ENCODE measurements around the gene IBSP.

DNA sequence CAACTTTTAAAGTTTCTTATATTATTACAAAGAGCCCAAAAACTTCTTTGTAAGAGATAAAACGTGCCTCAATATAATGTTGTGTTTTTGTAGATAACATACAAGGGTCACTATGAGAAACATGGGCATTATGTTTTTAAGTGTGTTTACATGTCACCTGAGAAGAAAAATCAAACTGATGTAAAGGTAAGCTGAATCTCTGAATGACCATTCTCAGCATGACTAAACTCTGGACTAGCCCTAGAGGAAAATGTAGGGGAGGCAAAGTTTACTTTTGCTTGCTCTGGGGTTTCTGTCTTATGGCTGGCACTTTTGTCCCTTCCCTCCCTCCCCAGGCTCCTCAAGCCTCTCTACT is 40.2 kb downstream of the IBSP start:
- TF ChIP-seq, protein P1, sequence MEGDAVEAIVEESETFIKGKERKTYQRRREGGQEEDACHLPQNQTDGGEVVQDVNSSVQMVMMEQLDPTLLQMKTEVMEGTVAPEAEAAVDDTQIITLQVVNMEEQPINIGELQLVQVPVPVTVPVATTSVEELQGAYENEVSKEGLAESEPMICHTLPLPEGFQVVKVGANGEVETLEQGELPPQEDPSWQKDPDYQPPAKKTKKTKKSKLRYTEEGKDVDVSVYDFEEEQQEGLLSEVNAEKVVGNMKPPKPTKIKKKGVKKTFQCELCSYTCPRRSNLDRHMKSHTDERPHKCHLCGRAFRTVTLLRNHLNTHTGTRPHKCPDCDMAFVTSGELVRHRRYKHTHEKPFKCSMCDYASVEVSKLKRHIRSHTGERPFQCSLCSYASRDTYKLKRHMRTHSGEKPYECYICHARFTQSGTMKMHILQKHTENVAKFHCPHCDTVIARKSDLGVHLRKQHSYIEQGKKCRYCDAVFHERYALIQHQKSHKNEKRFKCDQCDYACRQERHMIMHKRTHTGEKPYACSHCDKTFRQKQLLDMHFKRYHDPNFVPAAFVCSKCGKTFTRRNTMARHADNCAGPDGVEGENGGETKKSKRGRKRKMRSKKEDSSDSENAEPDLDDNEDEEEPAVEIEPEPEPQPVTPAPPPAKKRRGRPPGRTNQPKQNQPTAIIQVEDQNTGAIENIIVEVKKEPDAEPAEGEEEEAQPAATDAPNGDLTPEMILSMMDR (IDR thresholded peaks at IDR 0.05) = no peak
- TF ChIP-seq POLR2A (IDR thresholded peaks at IDR 0.05) = no peak
